PFSK-1 (cell line): ENCODE data around the gene WDR59.

Experiments used
- SIN3A ChIP-seq: IDR thresholded peaks from 2 replicates; pipeline ENCODE4 v1.6.1; 2012; ENCODE audit warnings: mild to moderate bottlenecking, low read length, moderate library complexity, borderline replicate concordance; ENCODE audit not compliant: insufficient read depth
- TAF1 ChIP-seq: IDR thresholded peaks from 2 replicates; pipeline ENCODE4 v1.6.1; 2012; ENCODE audit warnings: low read length, control low read depth, borderline replicate concordance; ENCODE audit not compliant: insufficient read depth

DNA sequence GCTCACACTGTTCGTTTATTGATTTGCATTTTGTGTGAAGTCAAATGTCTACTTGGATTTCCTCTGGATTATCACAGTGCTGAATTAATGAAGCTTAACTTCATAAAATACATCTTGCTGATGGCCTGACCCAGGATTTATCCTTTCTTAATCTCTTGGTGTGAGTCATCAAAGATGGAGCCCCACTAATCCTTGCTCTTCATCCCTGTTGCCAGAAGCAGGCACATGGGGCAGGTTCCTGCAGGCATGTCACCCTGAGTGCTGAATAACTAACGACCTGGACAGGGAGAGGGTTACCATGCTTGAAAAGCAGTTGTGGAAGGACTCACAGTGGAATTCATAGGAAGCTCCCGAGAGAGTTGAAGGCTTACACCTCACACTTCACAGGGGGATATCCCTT is 154.3 kb downstream of the WDR59 start:
- TF ChIP-seq SIN3A (no peak), TAF1 (no peak)
